HCT116 (cell line): ENCODE results near the gene DUSP28.

Experiments
- EZH2 ChIP-seq: fragments of 200-600 bp; sonication (generic); IDR thresholded peaks from 2 replicates; pipeline ENCODE4 v1.6.1; 2017; ENCODE audit warnings: antibody characterized with exemption, mixed run types
- FOSL1 ChIP-seq: IDR thresholded peaks from 2 replicates; pipeline ENCODE4 v1.6.1; 2012; ENCODE audit warnings: low read depth
- POLR2AphosphoS5 ChIP-seq: IDR thresholded peaks from 2 replicates; pipeline ENCODE4 v1.6.1; 2011; ENCODE audit warnings: mild to moderate bottlenecking, low read depth, low read length, moderate library complexity
- TCF7L2 ChIP-seq: IDR thresholded peaks from 2 replicates; pipeline ENCODE4 v1.7.0; 2011; ENCODE audit warnings: borderline replicate concordance, inconsistent platforms; ENCODE audit not compliant: insufficient read depth, insufficient read length; ENCODE audit errors: extremely low read depth
- ZNF274 ChIP-seq: fragments of 200-500 bp; sonication (Bioruptor generic); IDR thresholded peaks from 2 replicates; pipeline ENCODE4 v1.6.1; 2014; ENCODE audit warnings: mild to moderate bottlenecking, low read depth, low read length, inconsistent platforms
- TF ChIP-seq, protein P1 (sequence below), 3 experiments: fragments of 200-600 bp in 1 of 3; sonication (generic) in 1 of 3; IDR thresholded peaks in 2 of 3; conservative IDR thresholded peaks in 1 of 3; 2 replicates each; pipeline ENCODE4 v1.5.1; 2012 to 2017; ENCODE audit warnings: low read depth in 2 of 3, low read length in 2 of 3, antibody characterized with exemption in 1 of 3, borderline replicate concordance in 1 of 3, control low read depth in 1 of 3, mild to moderate bottlenecking in 1 of 3, mixed read lengths in 1 of 3, mixed run types in 1 of 3, moderate library complexity in 1 of 3; ENCODE audit not compliant: insufficient read depth in 1 of 3
- TF ChIP-seq, protein P2 (sequence below): IDR thresholded peaks from 2 replicates; pipeline ENCODE4 v1.6.1; 2012

DNA sequence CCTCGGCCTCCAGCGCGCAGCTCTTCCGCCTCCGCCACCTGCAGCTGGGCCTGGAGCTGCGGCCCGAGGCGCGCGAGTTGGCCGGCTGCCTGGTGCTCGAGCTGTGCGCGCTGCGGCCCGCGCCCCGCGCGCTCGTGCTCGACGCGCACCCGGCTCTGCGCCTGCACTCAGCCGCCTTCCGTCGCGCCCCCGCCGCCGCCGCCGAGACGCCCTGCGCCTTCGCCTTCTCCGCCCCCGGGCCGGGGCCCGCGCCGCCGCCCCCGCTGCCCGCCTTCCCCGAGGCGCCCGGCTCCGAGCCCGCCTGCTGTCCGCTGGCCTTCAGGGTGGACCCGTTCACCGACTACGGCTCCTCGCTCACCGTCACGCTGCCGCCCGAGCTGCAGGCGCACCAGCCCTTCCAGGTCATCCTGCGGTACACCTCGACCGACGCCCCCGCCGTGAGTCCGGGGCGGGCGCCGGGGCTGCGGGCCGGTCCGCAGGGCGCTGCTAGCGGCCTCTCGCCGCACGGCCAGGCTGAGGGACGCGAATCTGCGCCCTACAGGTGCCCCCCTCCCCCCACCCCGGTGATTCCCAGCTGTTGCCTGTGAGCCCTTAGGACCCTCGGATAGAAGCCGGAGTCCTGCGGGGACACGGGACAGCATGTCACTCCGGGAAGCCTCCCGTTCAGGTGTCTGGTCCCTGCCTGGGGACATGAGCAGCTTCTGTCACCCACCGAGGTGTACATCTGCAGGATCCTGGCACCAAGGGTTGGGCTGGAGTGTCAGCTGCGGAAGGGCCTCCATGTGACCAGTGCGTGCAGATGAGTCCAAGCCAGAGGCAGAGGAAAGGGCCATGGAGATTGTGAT, 8.7 kb downstream of the DUSP28 start:
- TF ChIP-seq FOSL1 (no peak), ZNF274 (no peak), EZH2 (no peak), TCF7L2 (no peak), POLR2AphosphoS5 (0 out of 2 replicates have a peak, but pooled peaks have one; percentile 14)
- TF ChIP-seq, protein P1, sequence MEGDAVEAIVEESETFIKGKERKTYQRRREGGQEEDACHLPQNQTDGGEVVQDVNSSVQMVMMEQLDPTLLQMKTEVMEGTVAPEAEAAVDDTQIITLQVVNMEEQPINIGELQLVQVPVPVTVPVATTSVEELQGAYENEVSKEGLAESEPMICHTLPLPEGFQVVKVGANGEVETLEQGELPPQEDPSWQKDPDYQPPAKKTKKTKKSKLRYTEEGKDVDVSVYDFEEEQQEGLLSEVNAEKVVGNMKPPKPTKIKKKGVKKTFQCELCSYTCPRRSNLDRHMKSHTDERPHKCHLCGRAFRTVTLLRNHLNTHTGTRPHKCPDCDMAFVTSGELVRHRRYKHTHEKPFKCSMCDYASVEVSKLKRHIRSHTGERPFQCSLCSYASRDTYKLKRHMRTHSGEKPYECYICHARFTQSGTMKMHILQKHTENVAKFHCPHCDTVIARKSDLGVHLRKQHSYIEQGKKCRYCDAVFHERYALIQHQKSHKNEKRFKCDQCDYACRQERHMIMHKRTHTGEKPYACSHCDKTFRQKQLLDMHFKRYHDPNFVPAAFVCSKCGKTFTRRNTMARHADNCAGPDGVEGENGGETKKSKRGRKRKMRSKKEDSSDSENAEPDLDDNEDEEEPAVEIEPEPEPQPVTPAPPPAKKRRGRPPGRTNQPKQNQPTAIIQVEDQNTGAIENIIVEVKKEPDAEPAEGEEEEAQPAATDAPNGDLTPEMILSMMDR (IDR thresholded peaks at IDR 0.05 in 2 of 3, conservative IDR thresholded peaks at IDR 0.05 in 1 of 3; ENCODE audit: borderline replicate concordance in 1 of 3, insufficient read depth in 1 of 3, low read depth in 2 of 3, low read length in 2 of 3) = no peak
- TF ChIP-seq, protein P2, sequence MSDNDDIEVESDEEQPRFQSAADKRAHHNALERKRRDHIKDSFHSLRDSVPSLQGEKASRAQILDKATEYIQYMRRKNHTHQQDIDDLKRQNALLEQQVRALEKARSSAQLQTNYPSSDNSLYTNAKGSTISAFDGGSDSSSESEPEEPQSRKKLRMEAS = no peak
